Heart left ventricle (tissue), 16 donors: ENCODE results near the gene FCMR. TPM values are rescaled to one million over a fixed set of nuclear protein-coding genes. Genes with fewer than 3 reads are reported as not detected.

ENCODE experiments used
- ATAC-seq, 4 donors: fragments of 200-7000 bp; cut with Tn5 transposase; one replicate each; pipeline ENCODE4 v1.9.1; 2020 to 2022; ENCODE audit warnings: moderate library complexity in 4 of 4, mild to moderate bottlenecking in 3 of 4, moderate number of reproducible peaks in 1 of 4
- DNase-seq, 5 donors: peaks; one replicate each; pipeline ENCODE4 v3.0.0-alpha.2; 2020
- H3K27ac ChIP-seq, 12 donors: fragments of 200-600 bp; sonication (generic) in 4 of 12; one replicate each; pipeline versions ENCODE4 v1.5.0 to v1.8.0; 2016 to 2022; ENCODE audit warnings: mild to moderate bottlenecking in 2 of 12
- H3K27me3 ChIP-seq, 9 donors: fragments of 200-600 bp; sonication (generic) in 2 of 9; one replicate each; pipeline versions ENCODE4 v1.5.1 to v1.8.0; 2016 to 2022; ENCODE audit warnings: mild to moderate bottlenecking in 3 of 9
- H3K36me3 ChIP-seq, 9 donors: fragments of 200-600 bp; sonication (generic) in 2 of 9; one replicate each; pipeline versions ENCODE4 v1.5.0 to v1.8.0; 2018 to 2022; ENCODE audit warnings: mild to moderate bottlenecking in 2 of 9
- H3K4me1 ChIP-seq, 12 donors: fragments of 200-600 bp; sonication (generic) in 4 of 12; one replicate each; pipeline versions ENCODE4 v1.5.0 to v1.8.0; 2016 to 2022; ENCODE audit warnings: mild to moderate bottlenecking in 3 of 12
- H3K4me3 ChIP-seq, 12 donors: fragments of 200-600 bp; sonication (generic) in 4 of 12; one replicate each; pipeline versions ENCODE4 v1.5.0 to v1.8.0; 2017 to 2022; ENCODE audit warnings: mild to moderate bottlenecking in 9 of 12, moderate library complexity in 4 of 12
- H3K9me3 ChIP-seq, 12 donors: fragments of 200-600 bp; sonication (generic) in 4 of 12; one replicate each; pipeline versions ENCODE4 v1.5.0 to v1.8.0; 2016 to 2022; ENCODE audit warnings: mild to moderate bottlenecking in 1 of 12
- CTCF ChIP-seq, 12 donors: fragments of 200-600 bp; sonication (generic) in 4 of 12; IDR thresholded peaks; one replicate each; pipeline versions ENCODE4 v1.5.0 to v1.8.0; 2018 to 2022; ENCODE audit warnings: antibody characterized with exemption in 12 of 12, mild to moderate bottlenecking in 5 of 12
- POLR2A ChIP-seq, 2 donors: fragments of 450-650 bp; IDR thresholded peaks; one replicate each; pipeline ENCODE4 v1.6.1; 2017; ENCODE audit warnings: antibody characterized with exemption in 2 of 2, mild to moderate bottlenecking in 2 of 2, moderate library complexity in 2 of 2
- WGBS, 4 donors: extraction: QIAGEN DNeasy Blood & Tissue Kit in 2 of 4; methylation state at CpG; one replicate each; pipeline versions ENCODE4 v1.1.5 to v1.1.7; 2013 to 2018; 5-methylcytosine and 5-hydroxymethylcytosine counted together
- intact Hi-C, 10 donors: fragments of 100-400 bp; cut with DNase I; formaldehyde crosslinking; loops; one replicate each; pipeline versions ENCODE4 v1.11.1 to v1.14.2; 2022
- polyA plus RNA-seq, 2 donors: library from polyadenylated mRNA; stranded (reverse); fragments of 200-250 nt; gene quantifications; one replicate each; pipeline ENCODE4 v1.2.3, GENCODE V29; 2013
- total RNA-seq, 9 donors: library from RNA; depleted of rRNA in 2 of 9; stranded (reverse); fragments of >200 nt in 2 of 9; fragmentation: NEBNext Ultra II Directional in 3 of 9; extraction: Animal tissue kit (Norgen Biotek cat#: 25700) in 3 of 9; gene quantifications; one replicate each; pipeline versions ENCODE4 v1.1.0 to v1.2.4, GENCODE V29; 2016 to 2023
- donor health status: ischemic (EF 13 %, LVEDD 7.1; RV severe dilation, severe dysfunction).
- donor health status: healthy with polysubstance abuse.
- donor health status: DM: no; HTN: yes; CAD: no.
- donor health status: DM: no; HTN: no; CAD: no.
- donor health status: ischemic (EF 25% LVEDD 6.9; RV normal size, moderate dysfunction).
- donor health status: ischemic (EF 25% LVEDD 5.7; RV mildly dilated, moderate dysfunction).
- donor health status: healthy.
- donor health status: DM: yes; HTN: yes; CAD: no.
- donor health status: ischemic (EF 35%, LVEDD 5.7; RV mildly dilated, moderate dysfunction).
- donor health status: nonischemic (EF 11% LVEDD 7.7; RV severe dilation, severe dysfunction).
- donor health status: DM: yes; HTN: yes; CAD: no.
- donor health status: PGD.
- donor health status: ischemic (EF 29% LVEDD 5.4; RV normal size, mild dysfunction).
- donor health status: nonischemic (EF 23%, LVEDD 6.1; RV moderate dilation, normal function).

FCMR gene
- total and polyA plus RNA-seq, 11 donors: 0.99 to 16.3 (median 3.2) TPM

GRCh38 chr1:206912445-206913095 is 9.2 kb downstream of the FCMR start:
- DNase-seq (peak in 4 of 5 donors; percentile 50 to 73 (median 64)), ATAC-seq (peak; percentile 60 to 76 (median 64))
- H3K27me3 ChIP-seq: peaks cover 0 to 28% (median 10%) of the 10 kb centered on the region in 9 donors

GRCh38 chr1:206911064-206911663 is 10.6 kb downstream of the FCMR start:
- no peaks in the 10 kb centered on the region for H3K9me3 ChIP-seq
- no peaks in the 10 kb centered on the region for H3K36me3 ChIP-seq
- peaks cover 0 to 28% (median 10%) of the 10 kb centered on the region in 9 donors for H3K27me3 ChIP-seq
- peaks cover 0 to 25% (median 11%) of the 10 kb centered on the region in 12 donors for H3K4me1 ChIP-seq
- intact Hi-C loops: loop anchor here (1.0 to 10.0 kb wide), 21 partner anchors 44 to 426 kb away; partner anchors contain the start of genes EIF2D (in 3 of the 10), DYRK3 (in 1 of the 10) and IL20 (in 1 of the 10)
- ATAC-seq: peak in 2 of 4 donors; percentile 57 to 61
- WGBS, 4 donors: 0 to 5% (median 1%) methylated on average over 1 of the region's 1 CpG
- no peak overlapping the region for H3K27ac ChIP-seq
- DNase-seq: no peak
- H3K4me3 ChIP-seq: no peak overlapping the region
- peak; percentile 80 to 95 (median 91) for TF ChIP-seq CTCF (IDR thresholded peaks at IDR 0.05)
- no peak for TF ChIP-seq POLR2A (IDR thresholded peaks at IDR 0.05)

More at GRCh38 chr1:206912445-206913095, 9.2 kb downstream of the FCMR start:
- H3K4me1 ChIP-seq: peaks cover 0 to 25% (median 11%) of the 10 kb centered on the region in 12 donors
- H3K4me3 ChIP-seq: no peak overlapping the region
- H3K9me3 ChIP-seq: no peaks in the 10 kb centered on the region
- intact Hi-C loops: loop anchor here (1.0 to 10.0 kb wide), 24 partner anchors 48 to 428 kb away; partner anchors contain the start of genes EIF2D (in 3 of the 10) and IL20 (in 2 of the 10)
- WGBS, 4 donors: 20 to 25% (median 23%) methylated on average over 7 of the region's 7 CpGs
- H3K27ac ChIP-seq: no peak overlapping the region
- TF ChIP-seq POLR2A (IDR thresholded peaks at IDR 0.05) (no peak), CTCF (IDR thresholded peaks at IDR 0.05) (peak; percentile 75 to 88 (median 86))
- H3K36me3 ChIP-seq: no peaks in the 10 kb centered on the region

- TF ChIP-seq POLR2A (IDR thresholded peaks at IDR 0.05) (no peak), CTCF (IDR thresholded peaks at IDR 0.05) (no peak)
- intact Hi-C loops: loop anchor here (2.0 to 10.0 kb wide), 21 partner anchors 43 to 425 kb away; partner anchors contain the start of genes EIF2D (in 3 of the 10) and IL20 (in 1 of the 10)
- WGBS, 4 donors: 23 to 31% (median 28%) methylated on average over 13 to 14 of the region's 14 CpGs
Observed at GRCh38 chr1:206909883-206910318, 11.8 kb downstream of the FCMR start.

More at GRCh38 chr1:206909883-206910318, 11.8 kb downstream of the FCMR start:
- ATAC-seq (peak in 2 of 4 donors; percentile 38 to 41), DNase-seq (no peak)
- H3K27me3 ChIP-seq: peaks cover 0 to 28% (median 10%) of the 10 kb centered on the region in 9 donors
- H3K4me1 ChIP-seq: peaks cover 0 to 35% (median 11%) of the 10 kb centered on the region in 12 donors
- no peaks in the 10 kb centered on the region for H3K9me3 ChIP-seq
- H3K27ac ChIP-seq: peak overlapping the region in 4 of 12 donors; percentile 22 to 58 (median 50)
- no peaks in the 10 kb centered on the region for H3K36me3 ChIP-seq
- peak overlapping the region; percentile 36 to 63 (median 56) for H3K4me3 ChIP-seq
